ENCODE measurements around the gene GPR132. TPM values are rescaled to one million over a fixed set of nuclear protein-coding genes. Genes with fewer than 3 reads are reported as not detected.
A peak's percentile ranks its signal among the peaks of the same experiment; 100 is the strongest.
"Not testable (repeated sequence)": the region's sequence is repeated elsewhere in the genome, so short reads cannot be mapped to it uniquely, and the experiment has no call there.

The GPR132 gene
- total RNA-seq, result 0.40 TPM

- ATAC-seq (peak; percentile 30), DNase-seq (ENCODE audit: low spot score) (no peak)
These were observed at the start of gene GPR132 for GRCh38 chr14:105065280-105066228. Gene GPR132 (minus strand): TSS chr14:105065430. CDS start chr14:105055420, 10,010 bp downstream.

GRCh38 chr14:105109243-105109642, 44.0 kb upstream of the GPR132 start:
- DNase-seq (ENCODE audit: low spot score), result peak; percentile 19
- not testable (repeated sequence) for ATAC-seq

- no peak for ATAC-seq
These were observed 43.3 kb upstream of the GPR132 start for GRCh38 chr14:105108516-105108864.

GRCh38 chr14:105107781-105108515, 42.7 kb upstream of the GPR132 start:
- no peak for ATAC-seq
- DNase-seq (ENCODE audit: low spot score), result no peak

More at GRCh38 chr14:105108516-105108864, 43.3 kb upstream of the GPR132 start:
- DNase-seq (ENCODE audit: low spot score), result no peak

- no peak for ATAC-seq
- no peak for DNase-seq (ENCODE audit: low spot score)
These were observed 42.1 kb upstream of the GPR132 start for GRCh38 chr14:105107351-105107750.

GRCh38 chr14:105105158-105105557, 39.9 kb upstream of the GPR132 start:
- ATAC-seq (no peak), DNase-seq (ENCODE audit: low spot score) (no peak)

GRCh38 chr14:105102893-105103292, 37.7 kb upstream of the GPR132 start:
- no peak for ATAC-seq
- DNase-seq (ENCODE audit: low spot score), result no peak

GRCh38 chr14:105102361-105102870, 37.2 kb upstream of the GPR132 start:
- ATAC-seq, result no peak
- DNase-seq (ENCODE audit: low spot score), result no peak

- ATAC-seq (no peak), DNase-seq (ENCODE audit: low spot score) (no peak)
These were observed 35.7 kb upstream of the GPR132 start for GRCh38 chr14:105100910-105101309.

- no peak for ATAC-seq
- DNase-seq (ENCODE audit: low spot score), result no peak
These were observed 34.5 kb upstream of the GPR132 start for GRCh38 chr14:105099778-105100177.

- DNase-seq (ENCODE audit: low spot score) (no peak), ATAC-seq (no peak)
These were observed 33.1 kb upstream of the GPR132 start for GRCh38 chr14:105098316-105098715.

- no peak for ATAC-seq
- no peak for DNase-seq (ENCODE audit: low spot score)
These were observed 32.5 kb upstream of the GPR132 start for GRCh38 chr14:105097794-105098127.

GRCh38 chr14:105096206-105096875, 31.1 kb upstream of the GPR132 start:
- no peak for DNase-seq (ENCODE audit: low spot score)
- ATAC-seq, result no peak

- DNase-seq (ENCODE audit: low spot score) (no peak), ATAC-seq (no peak)
These were observed 30.1 kb upstream of the GPR132 start for GRCh38 chr14:105095236-105095805.

- ATAC-seq (no peak), DNase-seq (ENCODE audit: low spot score) (no peak)
These were observed 29.1 kb upstream of the GPR132 start for GRCh38 chr14:105094193-105094907.

- DNase-seq (ENCODE audit: low spot score) (no peak), ATAC-seq (peak; percentile 4)
These were observed 28.4 kb upstream of the GPR132 start for GRCh38 chr14:105093431-105094192.

GRCh38 chr14:105093038-105093430, 27.8 kb upstream of the GPR132 start:
- peak; percentile 3 for ATAC-seq
- no peak for DNase-seq (ENCODE audit: low spot score)

- ATAC-seq (no peak), DNase-seq (ENCODE audit: low spot score) (no peak)
These were observed 27.2 kb upstream of the GPR132 start for GRCh38 chr14:105092171-105093037.
